Measurements from ENCODE around the gene TP73.
A peak's percentile ranks its signal among the peaks of the same experiment; 100 is the strongest.

TP73 gene

GRCh38 chr1:3674100-3675094, 22.1 kb downstream of the TP73 start:
- DNase-seq = no peak

GRCh38 chr1:3675436-3675835, 23.1 kb downstream of the TP73 start:
- no peak for DNase-seq

- DNase-seq = no peak
These were observed 24.5 kb downstream of the TP73 start for GRCh38 chr1:3676581-3677470.

GRCh38 chr1:3677484-3677883, 25.2 kb downstream of the TP73 start:
- no peak for DNase-seq

GRCh38 chr1:3678361-3679097, 26.2 kb downstream of the TP73 start:
- DNase-seq = no peak

GRCh38 chr1:3679098-3679555, 26.8 kb downstream of the TP73 start:
- no peak for DNase-seq

- DNase-seq = no peak
These were observed 27.6 kb downstream of the TP73 start for GRCh38 chr1:3679799-3680453.

GRCh38 chr1:3680488-3681230, 28.3 kb downstream of the TP73 start:
- no peak for DNase-seq

GRCh38 chr1:3681231-3681897, 29.0 kb downstream of the TP73 start:
- DNase-seq = no peak

GRCh38 chr1:3681898-3682806, 29.8 kb downstream of the TP73 start:
- no peak for DNase-seq

- DNase-seq = no peak
These were observed 30.9 kb downstream of the TP73 start for GRCh38 chr1:3683197-3683596.

GRCh38 chr1:3683992-3684391, 31.7 kb downstream of the TP73 start:
- DNase-seq = no peak

GRCh38 chr1:3685222-3685621, 32.9 kb downstream of the TP73 start:
- no peak for DNase-seq

GRCh38 chr1:3685906-3686305, 33.6 kb downstream of the TP73 start:
- DNase-seq = no peak

GRCh38 chr1:3687504-3687903, 35.2 kb downstream of the TP73 start:
- peak in 1 of 2 experiments; percentile 34 for DNase-seq

GRCh38 chr1:3688356-3689137, 36.2 kb downstream of the TP73 start:
- DNase-seq = no peak

- no peak for DNase-seq
These were observed 36.9 kb downstream of the TP73 start for GRCh38 chr1:3689138-3689750.

- DNase-seq = peak; percentile 36 to 50
These were observed 38.2 kb downstream of the TP73 start for GRCh38 chr1:3690282-3691065.

Measured in NCI-H187 (cell line).